A549 (cell line): ENCODE measurements around the gene JAM3. TPM values are rescaled to one million over a fixed set of nuclear protein-coding genes. Genes with fewer than 3 reads are reported as not detected.

Experiments used
- ATAC-seq, 2 experiments: fragments of 200-7000 bp in 1 of 2; fragments of >200 bp in 1 of 2; cut with Nextera tagmentation in 1 of 2; cut with Tn5 transposase in 1 of 2; 3 replicates each; pipeline versions ENCODE4 v1.8.0 to v1.9.1; 2018 to 2020; ENCODE audit warnings: mild to moderate bottlenecking in 1 of 2, moderate library complexity in 1 of 2
- CTCF ChIA-PET: fragments of 300-600 bp; sonication (Branson Sonifier 250); formaldehyde crosslinking; extraction: SDS; loops from one replicate; lab custom pipeline; 2021; ENCODE audit warnings: antibody characterized with exemption, inconsistent platforms; lab: Yijun Ruan, JAX
- POLR2A ChIA-PET: fragments of 350-600 bp; formaldehyde crosslinking; extraction: SDS; loops from one replicate; lab custom pipeline; 2021; ENCODE audit warnings: antibody characterized with exemption, inconsistent platforms; lab: Yijun Ruan, JAX
- DNase-seq, 2 experiments: peaks; one replicate each; pipeline versions ENCODE4 v3.0.0 to v3.0.0-alpha.2; 2011 to 2016; ENCODE audit warnings: low read depth in 1 of 2, low spot score in 1 of 2
- FAIRE-seq: peaks from 2 replicates; lab custom pipeline; 2011; peaks lifted over from hg19 to GRCh38; lab: Jason Lieb, UNC
- H3K27ac ChIP-seq, 2 experiments: fragments of >200 bp; sonication (Bioruptor Twin); formaldehyde crosslinking; 3 replicates each; pipeline ENCODE4 v1.5.1; 2016 to 2017
- H3K4me1 ChIP-seq: fragments of >200 bp; sonication (Bioruptor Twin); formaldehyde crosslinking; 3 replicates; pipeline ENCODE4 v1.6.1; 2016
- H3K4me2 ChIP-seq: fragments of >200 bp; sonication (Bioruptor Twin); formaldehyde crosslinking; 3 replicates; pipeline ENCODE4 v1.6.1; 2016
- H3K4me3 ChIP-seq: fragments of >200 bp; sonication (Bioruptor Twin); formaldehyde crosslinking; 3 replicates; pipeline ENCODE4 v1.5.1; 2016
- H3K9me3 ChIP-seq: fragments of >200 bp; sonication (Bioruptor Twin); formaldehyde crosslinking; 3 replicates; pipeline ENCODE4 v1.6.1; 2016
- BHLHE40 ChIP-seq: IDR thresholded peaks from 2 replicates; pipeline ENCODE4 v1.6.1; 2012; ENCODE audit warnings: low read depth, low read length, inconsistent platforms
- CHD4 ChIP-seq: fragments of 200-600 bp; sonication (generic); IDR thresholded peaks from 2 replicates; pipeline ENCODE4 v1.6.1; 2016; ENCODE audit warnings: antibody characterized with exemption, mild to moderate bottlenecking, borderline replicate concordance
- EHMT2 ChIP-seq: fragments of 200-600 bp; sonication (generic); IDR thresholded peaks from 2 replicates; pipeline ENCODE4 v1.6.1; 2016; ENCODE audit warnings: antibody characterized with exemption, low read depth, mild to moderate bottlenecking, moderate library complexity
- FOXS1 ChIP-seq: fragments of 250-450 bp; sonication (Bioruptor Pico); IDR thresholded peaks from 2 replicates; pipeline ENCODE4 v1.5.0; 2020; ENCODE audit warnings: mild to moderate bottlenecking, moderate library complexity
- HDAC2 ChIP-seq: fragments of 200-600 bp; sonication (generic); IDR thresholded peaks from 2 replicates; pipeline ENCODE4 v1.6.1; 2016
- HOXA7 ChIP-seq: fragments of 250-450 bp; sonication (Bioruptor Pico); IDR thresholded peaks from 2 replicates; pipeline ENCODE4 v1.5.0; 2020; ENCODE audit warnings: mild to moderate bottlenecking, moderate library complexity
- HOXB13 ChIP-seq: fragments of 250-450 bp; sonication (Bioruptor Pico); IDR thresholded peaks from 2 replicates; pipeline ENCODE4 v1.5.0; 2020; ENCODE audit warnings: low read depth, mild to moderate bottlenecking, moderate library complexity
- KDM5A ChIP-seq: fragments of 200-600 bp; sonication (generic); IDR thresholded peaks from 2 replicates; pipeline ENCODE4 v1.6.1; 2016; ENCODE audit warnings: antibody characterized with exemption, mild to moderate bottlenecking
- MAFK ChIP-seq: fragments of 450-650 bp; IDR thresholded peaks from 2 replicates; pipeline ENCODE4 v1.6.1; 2014; ENCODE audit not compliant: partially characterized antibody
- NFE2L2 ChIP-seq: fragments of 150-350 bp; conservative IDR thresholded peaks from 2 replicates; pipeline ENCODE4 v1.6.1; 2014; ENCODE audit warnings: low read length
- NPAS2 ChIP-seq: fragments of 250-450 bp; sonication (Bioruptor Pico); IDR thresholded peaks from 2 replicates; pipeline ENCODE4 v1.8.0; 2022; ENCODE audit warnings: mild to moderate bottlenecking, moderate library complexity, borderline replicate concordance
- NR3C1 ChIP-seq: fragments of >200 bp; sonication (Bioruptor Twin); formaldehyde crosslinking; IDR thresholded peaks from 3 replicates; pipeline ENCODE4 v1.6.1; 2017
- PHF8 ChIP-seq: fragments of 200-600 bp; sonication (generic); IDR thresholded peaks from 2 replicates; pipeline ENCODE4 v1.6.1; 2016; ENCODE audit warnings: low read depth, mild to moderate bottlenecking, antibody characterized with exemption, moderate library complexity, borderline replicate concordance
- RAD21 ChIP-seq, 2 experiments: fragments of >200 bp in 1 of 2; sonication (Bioruptor Twin) in 1 of 2; formaldehyde crosslinking in 1 of 2; IDR thresholded peaks in 1 of 2; conservative IDR thresholded peaks in 1 of 2; 2 replicates in 1 of 2; 3 replicates in 1 of 2; pipeline ENCODE4 v1.6.1; 2012 to 2018; ENCODE audit warnings: inconsistent platforms in 1 of 2
- RARB ChIP-seq: fragments of 250-450 bp; sonication (Bioruptor Pico); IDR thresholded peaks from 2 replicates; pipeline ENCODE4 v1.8.0; 2021; ENCODE audit warnings: mild to moderate bottlenecking, moderate library complexity
- RFX5 ChIP-seq: fragments of 450-650 bp; IDR thresholded peaks from 2 replicates; pipeline ENCODE4 v1.7.1; 2014; ENCODE audit warnings: antibody characterized with exemption, mild to moderate bottlenecking, moderate library complexity
- SREBF2 ChIP-seq: fragments of 450-650 bp; IDR thresholded peaks from 2 replicates; pipeline ENCODE4 v1.6.1; 2014; ENCODE audit warnings: mild to moderate bottlenecking, moderate library complexity
- TP53 ChIP-seq: fragments of 250-450 bp; sonication (Bioruptor Pico); IDR thresholded peaks from 2 replicates; pipeline ENCODE4 v1.5.0; 2021; ENCODE audit warnings: mild to moderate bottlenecking, moderate library complexity
- ZFP36 ChIP-seq: fragments of 450-650 bp; IDR thresholded peaks from 2 replicates; pipeline ENCODE4 v1.6.1; 2014; ENCODE audit warnings: borderline replicate concordance; ENCODE audit not compliant: partially characterized antibody
- ZNF302 ChIP-seq: fragments of 250-450 bp; sonication (Bioruptor Pico); IDR thresholded peaks from 2 replicates; pipeline ENCODE4 v1.9.0; 2021; ENCODE audit warnings: inconsistent platforms, mild to moderate bottlenecking, moderate library complexity
- WGBS: methylation state at CpG from one replicate; pipeline ENCODE4 v1.1.6; 2017; ENCODE audit errors: missing lambda C conversion rate; 5-methylcytosine and 5-hydroxymethylcytosine counted together
- polyA plus RNA-seq, 4 experiments: library from polyadenylated mRNA; depleted of rRNA in 3 of 4; stranded (reverse); fragments of >200 nt; fragmentation: RNase III in 1 of 4; extraction: RNeasy Plus Mini Kit Qiagen cat#74134 plus additional on column Dnase treatment in 1 of 4; gene quantifications; 2 replicates in 3 of 4; 3 replicates in 1 of 4; pipeline ENCODE4 v1.2.3, GENCODE V29; 2011 to 2017
- TF ChIP-seq, protein P1 (sequence below): IDR thresholded peaks from 2 replicates; pipeline ENCODE4 v1.6.1; 2012
- TF ChIP-seq, protein P2 (sequence below): fragments of >200 bp; sonication (Bioruptor Twin); formaldehyde crosslinking; IDR thresholded peaks from 2 replicates; pipeline ENCODE4 v1.6.1; 2016
- TF ChIP-seq, protein P3 (sequence below): fragments of >200 bp; sonication (Bioruptor Twin); formaldehyde crosslinking; IDR thresholded peaks from 3 replicates; pipeline ENCODE4 v1.5.1; 2016

The JAM3 gene
- polyA plus RNA-seq, 2 of the 4 experiments (the other 2 are of a cell fraction), result 4.0 to 5.2 TPM

DNA sequence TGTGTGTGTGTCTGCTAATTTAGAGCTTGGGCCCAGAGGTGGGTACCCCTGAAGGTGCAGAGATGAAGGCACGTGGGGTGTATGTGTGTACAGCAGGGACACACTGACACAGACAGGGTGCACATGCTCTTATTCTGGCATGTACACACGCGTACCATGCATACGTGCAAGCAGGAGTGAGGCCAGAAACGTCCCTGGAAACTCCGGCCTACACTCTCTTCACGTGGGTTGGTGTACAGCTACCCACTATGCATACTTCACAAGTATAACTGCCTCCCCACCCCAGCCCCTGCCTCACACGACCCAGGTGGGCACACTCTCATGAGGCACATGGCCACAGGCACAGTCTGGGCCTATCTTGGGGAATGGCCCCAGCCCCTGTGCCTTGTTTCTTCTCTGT, 27.5 kb upstream of the JAM3 start:
- Histone ChIP-seq H3K9me3 (no peaks in the 10 kb centered on the region), H3K27ac (no peak overlapping the region), H3K4me3 (no peak overlapping the region), H3K4me1 (no peaks in the 10 kb centered on the region), H3K4me2 (no peak overlapping the region)
- DNase-seq, result no peak
- ChIA-PET POLR2A (no interaction called here), CTCF (interaction anchor here (3.8 kb wide), 1 partner anchor 10 kb away, joined by 24 read pairs; no protein-coding TSS in a partner anchor)
- 67% methylated on average over 8 of the region's 8 CpGs for WGBS
- FAIRE-seq, result no peak
- no peak for ATAC-seq
- TF ChIP-seq, protein P1, sequence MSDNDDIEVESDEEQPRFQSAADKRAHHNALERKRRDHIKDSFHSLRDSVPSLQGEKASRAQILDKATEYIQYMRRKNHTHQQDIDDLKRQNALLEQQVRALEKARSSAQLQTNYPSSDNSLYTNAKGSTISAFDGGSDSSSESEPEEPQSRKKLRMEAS, result no peak
- TF ChIP-seq HOXB13 (CRISPR knock-in tag) (no peak), ZNF302 (CRISPR knock-in tag) (no peak), HOXA7 (CRISPR knock-in tag) (no peak), FOXS1 (CRISPR knock-in tag) (no peak), RAD21 (conservative IDR thresholded peaks at IDR 0.05 in 1 of 2, IDR thresholded peaks at IDR 0.05 in 1 of 2) (no peak), PHF8 (no peak), NPAS2 (CRISPR knock-in tag) (no peak), NR3C1 (no peak), SREBF2 (no peak), RARB (CRISPR knock-in tag) (no peak)
- TF ChIP-seq, protein P2, sequence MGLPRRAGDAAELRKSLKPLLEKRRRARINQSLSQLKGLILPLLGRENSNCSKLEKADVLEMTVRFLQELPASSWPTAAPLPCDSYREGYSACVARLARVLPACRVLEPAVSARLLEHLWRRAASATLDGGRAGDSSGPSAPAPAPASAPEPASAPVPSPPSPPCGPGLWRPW, result no peak
- TF ChIP-seq, protein P3, sequence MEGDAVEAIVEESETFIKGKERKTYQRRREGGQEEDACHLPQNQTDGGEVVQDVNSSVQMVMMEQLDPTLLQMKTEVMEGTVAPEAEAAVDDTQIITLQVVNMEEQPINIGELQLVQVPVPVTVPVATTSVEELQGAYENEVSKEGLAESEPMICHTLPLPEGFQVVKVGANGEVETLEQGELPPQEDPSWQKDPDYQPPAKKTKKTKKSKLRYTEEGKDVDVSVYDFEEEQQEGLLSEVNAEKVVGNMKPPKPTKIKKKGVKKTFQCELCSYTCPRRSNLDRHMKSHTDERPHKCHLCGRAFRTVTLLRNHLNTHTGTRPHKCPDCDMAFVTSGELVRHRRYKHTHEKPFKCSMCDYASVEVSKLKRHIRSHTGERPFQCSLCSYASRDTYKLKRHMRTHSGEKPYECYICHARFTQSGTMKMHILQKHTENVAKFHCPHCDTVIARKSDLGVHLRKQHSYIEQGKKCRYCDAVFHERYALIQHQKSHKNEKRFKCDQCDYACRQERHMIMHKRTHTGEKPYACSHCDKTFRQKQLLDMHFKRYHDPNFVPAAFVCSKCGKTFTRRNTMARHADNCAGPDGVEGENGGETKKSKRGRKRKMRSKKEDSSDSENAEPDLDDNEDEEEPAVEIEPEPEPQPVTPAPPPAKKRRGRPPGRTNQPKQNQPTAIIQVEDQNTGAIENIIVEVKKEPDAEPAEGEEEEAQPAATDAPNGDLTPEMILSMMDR, result no peak

DNA sequence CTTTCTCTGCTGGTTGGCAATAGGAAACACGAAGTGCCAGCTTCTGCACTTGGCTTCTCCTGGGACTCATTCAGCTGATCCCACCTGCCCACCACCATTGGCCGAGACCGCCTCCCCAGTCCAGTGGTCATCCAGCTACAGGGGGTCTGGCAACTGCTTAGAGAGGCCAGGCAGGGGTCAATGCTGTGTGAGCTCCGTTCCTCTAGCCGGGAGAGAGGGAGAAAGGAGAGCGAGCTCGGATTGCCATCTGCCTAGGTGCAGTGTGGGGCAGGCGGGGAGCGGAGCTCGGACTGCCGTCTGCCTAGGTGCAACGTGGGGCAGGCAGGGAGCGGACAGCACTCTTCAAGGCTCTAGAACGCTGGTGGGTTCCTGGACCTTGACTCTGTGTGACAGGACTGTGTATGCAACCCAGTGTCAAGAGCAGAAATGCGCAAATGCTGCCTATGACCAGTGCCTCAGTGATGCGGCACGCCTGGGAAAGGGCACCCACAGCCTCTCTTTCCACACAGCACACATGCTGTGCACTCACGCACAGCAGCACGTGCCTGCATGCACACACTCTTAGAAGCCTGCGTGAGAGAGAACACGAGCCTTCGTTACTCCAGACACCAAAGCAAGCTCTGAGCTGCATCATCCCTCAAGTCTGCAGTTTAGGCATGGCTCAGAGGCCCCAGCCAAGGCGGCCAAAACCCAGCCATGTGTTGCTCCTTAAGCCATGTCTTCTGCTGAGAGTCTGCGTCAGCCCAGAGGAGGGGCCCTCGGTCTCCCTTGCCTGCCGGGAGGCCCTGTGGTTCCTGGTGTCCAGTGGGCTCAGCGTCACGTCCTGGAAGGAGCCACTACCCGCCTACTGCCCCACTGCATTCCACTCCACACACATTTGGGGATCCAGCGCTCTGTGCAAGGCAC, 26.8 kb upstream of the JAM3 start:
- Histone ChIP-seq H3K4me3 (no peak overlapping the region), H3K4me2 (no peak overlapping the region), H3K9me3 (no peaks in the 10 kb centered on the region)
- CTCF ChIA-PET, result interaction anchor here (3.8 kb wide), 1 partner anchor 9 kb away, joined by 24 read pairs; no protein-coding TSS in a partner anchor
- no peak for DNase-seq
- TF ChIP-seq CHD4 (no peak), RFX5 (no peak), BHLHE40 (no peak), NFE2L2 (no peak), RARB (CRISPR knock-in tag) (no peak), HOXA7 (CRISPR knock-in tag) (no peak), KDM5A (no peak), ZFP36 (no peak), MAFK (no peak), TP53 (CRISPR knock-in tag) (no peak), RAD21 (conservative IDR thresholded peaks at IDR 0.05 in 1 of 2, IDR thresholded peaks at IDR 0.05 in 1 of 2) (no peak), EHMT2 (no peak), HDAC2 (no peak)
- TF ChIP-seq, all 56 proteins: peak for 0
- FAIRE-seq (no peak), ATAC-seq (no peak)
- WGBS, result 64% methylated on average over 11 of the region's 30 CpGs
- H3K27ac ChIP-seq, result no peak overlapping the region
- POLR2A ChIA-PET, result no interaction called here
- no peaks in the 10 kb centered on the region for H3K4me1 ChIP-seq
